ENCODE measurements around the gene DNAH7. TPM values are rescaled to one million over a fixed set of nuclear protein-coding genes. Genes with fewer than 3 reads are reported as not detected.

DNAH7 gene
- total RNA-seq, 1 experiment from 2014 or later: 0.09 TPM

- Mint-ChIP-seq H3K36me3 (ENCODE audit: insufficient read depth in 1 of 3, low read depth in 3 of 3) (peaks cover 3 to 4% (median 3%) of the 10 kb centered on the region in 3 experiments; a peak in 3 of 7 replicates), H3K4me1 (peaks cover 1 to 2% of the 10 kb centered on the region in 2 experiments; a peak in 2 of 4 replicates), H3K27ac (no peak overlapping the region), H3K4me3 (no peak overlapping the region), H3K9me3 (peaks cover 3 to 8% of the 10 kb centered on the region in 2 experiments; a peak in 4 of 5 replicates), H3K27me3 (ENCODE audit: low read depth) (no peaks in the 10 kb centered on the region)
- Histone ChIP-seq H2BK120ac (ENCODE audit: low read depth, low read length, poor library complexity, severe bottlenecking) (no peak overlapping the region), H3K18ac (ENCODE audit: insufficient read length, low read depth, low read length) (no peak overlapping the region), H2BK5ac (ENCODE audit: insufficient read length, low read length) (no peak overlapping the region), H3K56ac (ENCODE audit: insufficient read length, low read depth, low read length) (no peak overlapping the region), H2BK20ac (ENCODE audit: low read depth, low read length, poor library complexity, severe bottlenecking) (no peak overlapping the region), H3K4ac (ENCODE audit: low read depth, low read length) (no peak overlapping the region), H3T11ph (ENCODE audit: low read length) (no peak overlapping the region), H2BK12ac (ENCODE audit: insufficient read length, low read depth, low read length) (no peak overlapping the region), H4K91ac (ENCODE audit: insufficient read length, low read depth, low read length) (no peak overlapping the region), H2BK15ac (ENCODE audit: low read depth, low read length) (no peak overlapping the region), H3K79me2 (ENCODE audit: insufficient read depth, low read length) (no peaks in the 10 kb centered on the region), H2AK5ac (ENCODE audit: insufficient read length, low read length) (no peak overlapping the region), H3K27ac (ENCODE audit: insufficient read length, low read depth, low read length) (no peak overlapping the region), H3K4me2 (ENCODE audit: insufficient read depth, insufficient read length, low read length) (no peak overlapping the region), H3K9ac (ENCODE audit: extremely low read depth, insufficient read length, low read length) (no peak overlapping the region), H3K79me1 (ENCODE audit: insufficient read depth, low read depth, low read length, poor library complexity, severe bottlenecking) (no peaks in the 10 kb centered on the region), H2AFZ (ENCODE audit: low read length) (no peak overlapping the region), H4K5ac (ENCODE audit: insufficient read length, low read depth, low read length) (no peak overlapping the region), H3K27me3 (ENCODE audit: insufficient read depth, low read length) (no peaks in the 10 kb centered on the region), H4K20me1 (ENCODE audit: control insufficient read depth, insufficient read depth, insufficient read length) (no peaks in the 10 kb centered on the region), H3K23ac (ENCODE audit: insufficient read length, low read depth, low read length) (no peak overlapping the region), H3K14ac (ENCODE audit: insufficient read depth, low read length) (no peak overlapping the region), H4K8ac (replicated peaks; ENCODE audit: insufficient read length, low read depth, low read length) (no peak overlapping the region), H3K9me3 (ENCODE audit: control insufficient read depth, low read depth, low read length) (no peaks in the 10 kb centered on the region), H3K4me1 (ENCODE audit: insufficient read depth, low read length) (no peaks in the 10 kb centered on the region), H3K23me2 (ENCODE audit: insufficient read length, low read depth, low read length, poor library complexity, severe bottlenecking) (no peaks in the 10 kb centered on the region)
- DNase-seq: no peak
- TF ChIP-seq, protein P1, sequence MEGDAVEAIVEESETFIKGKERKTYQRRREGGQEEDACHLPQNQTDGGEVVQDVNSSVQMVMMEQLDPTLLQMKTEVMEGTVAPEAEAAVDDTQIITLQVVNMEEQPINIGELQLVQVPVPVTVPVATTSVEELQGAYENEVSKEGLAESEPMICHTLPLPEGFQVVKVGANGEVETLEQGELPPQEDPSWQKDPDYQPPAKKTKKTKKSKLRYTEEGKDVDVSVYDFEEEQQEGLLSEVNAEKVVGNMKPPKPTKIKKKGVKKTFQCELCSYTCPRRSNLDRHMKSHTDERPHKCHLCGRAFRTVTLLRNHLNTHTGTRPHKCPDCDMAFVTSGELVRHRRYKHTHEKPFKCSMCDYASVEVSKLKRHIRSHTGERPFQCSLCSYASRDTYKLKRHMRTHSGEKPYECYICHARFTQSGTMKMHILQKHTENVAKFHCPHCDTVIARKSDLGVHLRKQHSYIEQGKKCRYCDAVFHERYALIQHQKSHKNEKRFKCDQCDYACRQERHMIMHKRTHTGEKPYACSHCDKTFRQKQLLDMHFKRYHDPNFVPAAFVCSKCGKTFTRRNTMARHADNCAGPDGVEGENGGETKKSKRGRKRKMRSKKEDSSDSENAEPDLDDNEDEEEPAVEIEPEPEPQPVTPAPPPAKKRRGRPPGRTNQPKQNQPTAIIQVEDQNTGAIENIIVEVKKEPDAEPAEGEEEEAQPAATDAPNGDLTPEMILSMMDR (conservative IDR thresholded peaks at IDR 0.05): no peak
These were observed 298.7 kb downstream of the DNAH7 start for GRCh38 chr2:195769975-195770374.

Data from H9 (cell line).